Choroid plexus epithelial cell (primary cell): ENCODE data around the gene FTHL17.

Experiments
- DNase-seq: peaks from one replicate; pipeline ENCODE4 v3.0.0-alpha.2; 2010; ENCODE audit warnings: low read depth
- H3K4me3 ChIP-seq: 2 replicates; pipeline ENCODE4 v1.5.1; 2011; ENCODE audit warnings: low read depth, mild to moderate bottlenecking, control low read depth, low read length, moderate library complexity
- CTCF ChIP-seq: conservative IDR thresholded peaks from 2 replicates; pipeline ENCODE4 v1.5.1; 2011; ENCODE audit warnings: low read depth, mild to moderate bottlenecking, control low read depth, inconsistent platforms, low read length, moderate library complexity

Gene FTHL17

DNA sequence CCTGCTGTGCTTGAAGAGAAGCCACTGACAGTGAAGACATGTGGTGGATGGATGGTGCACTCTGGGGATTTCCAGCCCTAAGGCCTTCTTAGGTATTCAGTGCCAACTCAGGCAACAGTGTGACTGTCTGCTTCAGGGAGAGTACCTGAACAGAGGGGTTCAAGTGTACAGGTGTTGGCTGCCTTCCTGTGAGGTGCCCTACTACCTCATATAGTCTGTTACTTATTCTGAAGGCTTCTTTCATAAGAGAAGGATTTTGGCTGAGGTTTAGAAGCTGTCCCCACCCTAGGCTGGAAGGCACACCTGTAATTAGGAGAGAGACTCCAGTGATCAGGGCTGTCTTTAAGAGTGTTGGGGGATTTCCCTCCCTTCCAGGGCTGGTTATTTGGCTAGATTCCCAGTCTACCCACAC is 1.8 kb downstream of the FTHL17 start:
- no peak overlapping the region for H3K4me3 ChIP-seq
- no peak for TF ChIP-seq CTCF
- no peak for DNase-seq

GRCh38 chrX:31063114-31063513 is 8.7 kb downstream of the FTHL17 start:
- no peak overlapping the region for H3K4me3 ChIP-seq
- no peak for TF ChIP-seq CTCF
- DNase-seq = no peak

DNA sequence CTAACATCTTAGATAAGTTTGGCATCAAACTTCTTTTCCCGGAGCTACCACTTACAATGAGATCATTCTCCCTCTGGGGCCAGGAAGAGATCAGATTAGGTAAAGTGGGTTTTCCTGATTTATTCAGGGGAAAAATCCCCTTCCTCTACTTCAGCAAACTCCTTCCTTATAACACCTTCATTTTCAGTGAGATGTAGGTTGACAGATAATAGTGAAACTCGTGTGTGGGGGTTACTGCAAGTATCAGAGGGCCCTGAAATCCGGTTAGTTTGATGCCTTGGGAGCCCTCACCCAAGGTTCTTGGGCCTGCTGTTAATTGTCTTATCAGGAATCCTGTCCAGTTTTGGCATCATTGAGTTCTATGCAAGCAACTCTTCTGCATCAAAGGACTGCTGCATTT is 10.8 kb downstream of the FTHL17 start:
- no peak overlapping the region for H3K4me3 ChIP-seq
- no peak for TF ChIP-seq CTCF
- DNase-seq = no peak

DNA sequence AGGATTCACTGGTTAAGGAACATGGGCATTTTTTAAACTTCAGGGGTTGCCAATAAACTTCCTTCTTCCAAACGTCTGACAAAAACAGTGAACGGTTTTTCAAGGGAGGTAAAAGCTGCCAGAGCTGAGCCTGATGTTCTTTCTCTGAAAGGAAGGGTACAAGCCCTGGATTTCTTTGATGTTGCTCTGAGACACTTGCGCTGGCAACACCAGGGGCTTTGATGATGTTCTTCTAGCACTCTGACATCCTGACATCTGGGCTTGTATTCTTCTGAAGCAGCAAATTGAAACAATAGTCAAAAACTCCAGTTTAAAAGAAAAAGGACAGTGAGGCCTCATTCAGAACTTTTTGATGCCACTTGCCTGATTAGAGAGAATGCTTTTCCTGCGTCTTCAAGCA is 11.8 kb downstream of the FTHL17 start:
- H3K4me3 ChIP-seq = no peak overlapping the region

GRCh38 chrX:31058284-31058683 is 13.6 kb downstream of the FTHL17 start:
- no peak for TF ChIP-seq CTCF
- no peak overlapping the region for H3K4me3 ChIP-seq
- DNase-seq = no peak

More for the DNA sequence above, 11.8 kb downstream of the FTHL17 start:
- DNase-seq = no peak
- no peak for TF ChIP-seq CTCF

- H3K4me3 ChIP-seq = no peak overlapping the region
- TF ChIP-seq CTCF = no peak
- DNase-seq = no peak
Measured at GRCh38 chrX:31057691-31058090, 14.2 kb downstream of the FTHL17 start.

- H3K4me3 ChIP-seq = no peak overlapping the region
- DNase-seq = peak; percentile 0
- TF ChIP-seq CTCF = no peak
Measured at GRCh38 chrX:31057291-31057690, 14.6 kb downstream of the FTHL17 start.
